GM19395 (cell line): Measurements from ENCODE around the gene PHACTR1.
"Not testable (repeated sequence)": the region's sequence is repeated elsewhere in the genome, so short reads cannot be mapped to it uniquely, and the experiment has no call there.

ENCODE experiments used
- ATAC-seq: cut with Tn5 transposase; IDR thresholded peaks from one replicate; pipeline ENCODE4 v1.9.1; 2021; ENCODE audit warnings: mild to moderate bottlenecking, moderate library complexity; ENCODE audit not compliant: unreplicated experiment

PHACTR1 gene

GRCh38 chr6:12716298-12716916 lies at the start of gene PHACTR1:
PHACTR1 (plus strand) TSS chr6:12716767.
- ATAC-seq: no peak

- ATAC-seq: no peak
These were observed 49.7 kb upstream of the PHACTR1 start for GRCh38 chr6:12666886-12667285.

DNA sequence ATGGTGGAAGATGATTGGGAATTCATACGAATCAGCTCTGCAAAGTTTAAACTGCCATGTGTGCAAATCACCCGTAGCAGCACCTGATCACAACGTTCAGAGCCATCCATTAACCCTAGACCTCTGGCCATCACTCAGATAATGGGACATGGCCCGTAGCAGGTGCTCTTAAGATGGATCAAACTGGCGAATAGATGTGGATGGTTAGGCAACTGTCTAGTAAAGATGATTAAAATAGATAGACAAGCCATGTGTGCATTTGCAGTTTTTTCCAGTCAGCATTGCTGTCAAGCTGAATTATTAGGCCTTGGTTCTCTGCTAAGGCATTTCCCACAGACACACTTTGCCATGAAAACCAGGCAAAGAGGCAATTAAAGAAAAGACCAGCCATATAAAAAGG lies 40.6 kb upstream of the PHACTR1 start:
- ATAC-seq: no peak

GRCh38 chr6:12679341-12679740 lies 37.2 kb upstream of the PHACTR1 start:
- ATAC-seq: no peak

GRCh38 chr6:12693122-12693521 lies 23.4 kb upstream of the PHACTR1 start:
- no peak for ATAC-seq

DNA sequence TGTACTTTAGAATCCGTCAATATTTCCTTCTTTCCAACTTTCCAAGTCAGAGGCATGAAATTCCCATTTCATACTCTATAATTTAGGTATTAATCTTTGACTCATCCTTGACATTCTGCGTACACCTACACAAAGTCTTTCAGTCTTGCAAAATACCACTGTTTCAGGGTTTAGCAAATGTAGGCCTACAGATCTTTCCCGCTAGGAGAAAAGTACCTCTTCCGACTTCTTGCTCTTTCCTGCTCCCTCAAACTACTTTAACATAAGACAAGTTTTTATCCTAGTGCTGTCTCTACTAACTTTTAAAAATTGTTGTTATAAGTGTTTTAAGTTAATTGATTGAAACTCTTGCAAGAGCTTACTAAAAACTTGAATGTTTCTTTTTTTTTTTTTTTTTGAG lies 18.3 kb upstream of the PHACTR1 start:
- ATAC-seq: no peak

DNA sequence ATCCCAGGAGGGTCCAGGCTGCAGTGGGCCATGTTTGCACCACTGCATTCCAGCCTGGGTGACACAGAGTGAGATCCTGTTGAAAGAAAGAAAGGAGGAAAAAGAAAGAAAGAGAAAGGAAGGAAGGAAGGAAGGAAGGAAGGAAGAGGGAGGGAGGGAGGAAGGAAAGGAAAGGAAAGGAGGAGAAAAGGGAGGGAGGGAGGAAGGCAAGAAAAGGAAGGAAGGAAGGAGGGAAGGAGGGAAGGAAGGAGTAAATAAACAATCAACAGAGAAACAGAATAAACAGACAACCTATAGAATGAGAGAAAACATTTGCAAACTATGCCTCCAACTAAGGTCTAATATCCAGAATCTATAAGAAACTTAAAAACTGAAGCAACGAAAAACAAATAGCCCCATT lies 11.6 kb upstream of the PHACTR1 start:
- no peak for ATAC-seq

DNA sequence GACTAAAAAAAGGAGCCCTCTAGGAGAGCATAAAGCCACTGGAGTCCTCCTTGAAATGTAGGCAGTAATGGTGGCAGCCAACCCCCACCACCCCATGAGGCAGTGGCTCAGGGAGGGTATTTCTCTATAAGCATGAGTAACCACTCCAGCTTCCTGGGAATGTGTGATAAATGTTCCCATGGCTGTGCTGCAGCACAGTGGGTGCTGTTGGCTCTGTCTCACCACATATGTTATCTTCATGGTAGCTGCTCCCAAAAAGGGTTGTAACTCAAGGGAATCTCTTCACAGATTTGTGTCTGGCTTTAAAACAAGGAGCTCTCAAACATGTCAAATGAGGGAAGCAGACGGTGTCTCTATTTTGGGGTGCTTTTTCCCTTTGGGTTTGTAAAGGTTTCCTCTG lies 7.5 kb upstream of the PHACTR1 start:
- no peak for ATAC-seq

- ATAC-seq: no peak
These were observed 6.9 kb upstream of the PHACTR1 start for GRCh38 chr6:12709556-12710232.

- no peak for ATAC-seq
These were observed 5.6 kb upstream of the PHACTR1 start for GRCh38 chr6:12710921-12711320.

- ATAC-seq: no peak
These were observed 2.5 kb upstream of the PHACTR1 start for GRCh38 chr6:12714022-12714421.

DNA sequence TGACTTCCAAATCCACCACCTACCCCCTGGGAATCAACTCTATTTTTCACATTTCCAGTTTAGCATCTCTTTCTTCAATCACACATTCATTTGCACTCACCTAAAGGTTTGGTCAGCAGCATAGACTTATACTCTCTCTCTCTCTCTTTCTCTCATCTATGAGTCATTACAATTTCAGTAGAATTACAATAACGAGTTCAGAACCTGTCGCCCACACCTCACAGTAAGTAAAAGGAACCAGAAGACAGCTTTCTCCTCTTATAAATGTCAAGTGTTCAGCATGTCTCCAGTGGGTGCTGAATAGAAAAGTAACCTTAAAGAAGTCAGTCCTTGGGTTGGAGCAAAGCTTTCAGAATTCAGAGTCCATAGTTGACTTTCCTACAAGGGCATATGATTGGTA lies 1.1 kb upstream of the PHACTR1 start:
- ATAC-seq: no peak

- no peak for ATAC-seq
These were observed 789 bp downstream of the PHACTR1 start for GRCh38 chr6:12717356-12717755.

DNA sequence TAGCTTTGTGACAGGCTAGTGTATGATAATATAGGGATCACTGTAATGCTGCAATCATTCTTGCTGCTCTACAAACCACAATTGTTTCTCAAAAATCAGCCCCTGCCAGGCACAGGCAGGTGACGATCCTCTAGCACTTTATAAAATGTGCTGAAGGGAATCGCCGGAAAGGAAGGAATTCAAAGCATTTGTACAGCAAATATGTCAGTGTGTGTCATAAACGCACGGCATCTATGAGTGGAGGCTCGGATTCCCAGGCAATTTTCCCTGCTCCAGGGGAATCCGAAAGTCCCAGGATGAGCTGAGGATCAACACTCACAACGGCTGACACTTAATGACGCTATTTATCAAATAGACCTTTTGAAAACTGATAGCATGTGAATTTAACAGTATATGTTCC lies 1.4 kb downstream of the PHACTR1 start:
- ATAC-seq: no peak

DNA sequence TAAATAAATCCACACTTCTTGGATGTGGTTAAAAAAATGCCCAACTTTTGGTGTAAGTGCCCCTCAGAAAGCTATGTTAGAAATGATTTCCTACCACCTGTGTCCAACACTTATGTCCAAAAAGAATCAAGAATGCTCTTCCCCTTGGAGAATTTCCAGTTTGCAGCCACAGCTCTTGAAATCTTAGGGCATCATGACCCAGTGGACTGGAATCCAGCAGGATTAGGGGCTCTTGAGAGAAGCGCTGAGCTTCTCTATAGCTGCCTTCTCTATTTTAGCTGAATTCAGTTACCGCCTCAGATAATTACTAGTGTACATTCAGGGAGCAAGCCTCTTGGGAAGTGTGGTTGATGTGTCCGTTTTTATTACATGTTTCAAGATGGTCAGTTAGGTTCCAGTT lies 2.5 kb downstream of the PHACTR1 start:
- ATAC-seq: no peak

DNA sequence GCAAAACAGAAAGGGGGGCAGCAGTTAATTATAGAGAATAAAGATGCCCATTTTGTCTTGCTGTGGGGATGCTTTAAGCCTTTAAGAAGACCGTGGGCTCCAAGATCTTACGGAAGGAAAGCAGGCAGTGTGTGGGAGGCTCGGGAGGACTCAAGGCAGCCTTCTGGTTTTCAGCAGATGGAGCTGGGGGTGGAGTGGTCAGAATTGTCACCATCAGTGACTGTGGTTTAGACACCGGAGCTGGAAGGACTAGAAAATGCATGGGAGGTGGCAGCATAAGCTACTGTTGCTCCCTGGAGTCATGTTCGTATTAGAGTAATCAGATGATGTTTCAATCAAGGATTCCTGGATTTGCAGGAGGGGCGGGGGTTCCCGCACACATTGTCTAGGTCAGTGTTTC lies 3.7 kb downstream of the PHACTR1 start:
- ATAC-seq: no peak

- ATAC-seq: no peak
These were observed 8.7 kb downstream of the PHACTR1 start for GRCh38 chr6:12725263-12725662.

GRCh38 chr6:12729467-12729866 lies 12.9 kb downstream of the PHACTR1 start:
- ATAC-seq: no peak

GRCh38 chr6:12730809-12731208 lies 14.2 kb downstream of the PHACTR1 start:
- not testable (repeated sequence) for ATAC-seq

- no peak for ATAC-seq
These were observed 17.3 kb downstream of the PHACTR1 start for GRCh38 chr6:12733876-12734275.

DNA sequence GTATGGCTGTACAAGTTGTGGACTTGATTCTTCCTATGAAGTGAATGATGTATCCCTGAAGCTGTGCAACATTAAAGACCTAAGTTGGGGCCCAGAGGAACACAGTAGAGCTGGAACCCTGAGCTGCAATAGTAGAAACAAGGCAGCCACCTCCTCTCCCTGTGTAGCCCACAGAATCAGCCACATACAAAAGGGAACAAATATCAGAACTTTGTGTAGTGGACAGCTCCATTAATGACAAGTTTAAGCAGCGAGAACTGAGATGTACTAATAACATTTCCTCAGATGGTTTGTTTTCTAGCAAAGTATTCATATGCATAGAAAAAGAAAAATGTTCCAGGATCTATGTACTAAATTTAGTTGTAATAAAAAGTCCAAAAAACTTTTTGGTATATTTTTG lies 19.2 kb downstream of the PHACTR1 start:
- ATAC-seq: no peak

- no peak for ATAC-seq
These were observed 31.8 kb downstream of the PHACTR1 start for GRCh38 chr6:12748411-12748810.
